K562 (cell line): ENCODE results near the gene LUZP4.

Source experiments
- HLTF ChIP-seq: fragments of 450-650 bp; IDR thresholded peaks from 2 replicates; pipeline ENCODE4 v1.6.1; 2016
- JUND ChIP-seq, 2 experiments: IDR thresholded peaks; 2 replicates in 1 of 2; 3 replicates in 1 of 2; pipeline ENCODE4 v1.6.1; 2011; ENCODE audit warnings: borderline replicate concordance in 2 of 2, low read depth in 2 of 2, low read length in 2 of 2, improper control_type of control experiment in 1 of 2, missing biosample characterization in 1 of 2, missing genetic modification characterization in 1 of 2, missing genetic modification reagents in 1 of 2
- KLF10 ChIP-seq: fragments of 250-450 bp; sonication (Bioruptor Pico); IDR thresholded peaks from 2 replicates; pipeline ENCODE4 v1.6.1; 2021; ENCODE audit warnings: matching md5 sums
- PHF8 ChIP-seq: fragments of 200-600 bp; sonication (generic); IDR thresholded peaks from 2 replicates; pipeline ENCODE4 v1.6.1; 2012; ENCODE audit warnings: mixed run types, mild to moderate bottlenecking, inconsistent platforms, low read length, moderate library complexity, borderline replicate concordance
- RERE ChIP-seq: sonication (generic); formaldehyde crosslinking; IDR thresholded peaks from 2 replicates; pipeline ENCODE4 v1.8.0; 2023; ENCODE audit warnings: missing genetic modification reagents, mild to moderate bottlenecking, borderline replicate concordance
- YBX1 ChIP-seq: fragments of 450-650 bp; IDR thresholded peaks from 2 replicates; pipeline ENCODE4 v1.7.1; 2016; ENCODE audit warnings: mild to moderate bottlenecking
- ZNF583 ChIP-seq: fragments of 250-450 bp; sonication (Bioruptor Pico); IDR thresholded peaks from 2 replicates; pipeline ENCODE4 v1.4.0; 2020

- no peak for TF ChIP-seq YBX1
- no peak for TF ChIP-seq HLTF
- TF ChIP-seq JUND (IDR thresholded peaks at IDR 0.05; ENCODE audit: borderline replicate concordance, low read depth, low read length): no peak
- no peak for TF ChIP-seq JUND (tag; IDR thresholded peaks at IDR 0.05; ENCODE audit: borderline replicate concordance, low read depth, low read length)
- no peak for TF ChIP-seq RERE (CRISPR knock-in tag)
- TF ChIP-seq ZNF583 (CRISPR knock-in tag): no peak
- no peak for TF ChIP-seq KLF10 (CRISPR knock-in tag)
- no peak for TF ChIP-seq PHF8
Observed at GRCh38 chrX:115318139-115318538, 28.6 kb downstream of the LUZP4 start.
